Heart left ventricle (tissue), 13 donors: ENCODE results near the gene SS18.

Experiments used
- POLR2A ChIP-seq, 2 donors: fragments of 450-650 bp; IDR thresholded peaks; one replicate each; pipeline ENCODE4 v1.6.1; 2017; ENCODE audit warnings: antibody characterized with exemption in 2 of 2, mild to moderate bottlenecking in 2 of 2, moderate library complexity in 2 of 2
- TF ChIP-seq, protein P1 (sequence below), 12 donors: fragments of 200-600 bp; sonication (generic) in 4 of 12; IDR thresholded peaks; one replicate each; pipeline versions ENCODE4 v1.5.0 to v1.8.0; 2018 to 2022; ENCODE audit warnings: antibody characterized with exemption in 12 of 12, mild to moderate bottlenecking in 5 of 12
- donor health status: ischemic (EF 13 %, LVEDD 7.1; RV severe dilation, severe dysfunction).
- donor health status: DM: no; HTN: yes; CAD: no.
- donor health status: DM: no; HTN: no; CAD: no.
- donor health status: ischemic (EF 25% LVEDD 6.9; RV normal size, moderate dysfunction).
- donor health status: ischemic (EF 25% LVEDD 5.7; RV mildly dilated, moderate dysfunction).
- donor health status: ischemic (EF 35%, LVEDD 5.7; RV mildly dilated, moderate dysfunction).
- donor health status: nonischemic (EF 11% LVEDD 7.7; RV severe dilation, severe dysfunction).
- donor health status: DM: yes; HTN: yes; CAD: no.
- donor health status: PGD.
- donor health status: ischemic (EF 29% LVEDD 5.4; RV normal size, mild dysfunction).
- donor health status: nonischemic (EF 23%, LVEDD 6.1; RV moderate dilation, normal function).

DNA sequence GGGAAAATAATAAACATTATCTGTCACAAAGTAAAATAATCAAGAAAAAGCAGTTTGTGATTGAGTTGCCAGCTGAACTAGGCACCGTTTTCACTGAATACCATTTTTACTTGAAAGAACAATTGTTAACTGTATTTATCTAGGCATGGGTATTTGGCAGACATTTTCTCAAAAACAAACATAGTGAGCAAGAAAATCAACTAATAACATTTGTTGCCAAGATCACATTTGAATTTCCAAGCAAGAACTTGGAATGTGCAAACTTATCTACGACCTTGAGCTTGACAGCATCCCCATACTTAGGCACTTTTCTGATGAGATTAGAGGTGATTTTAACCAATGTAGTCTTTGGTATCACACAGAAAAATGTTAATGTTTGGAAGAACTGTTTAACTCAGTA lies 16.7 kb downstream of the SS18 start:
- TF ChIP-seq, protein P1, sequence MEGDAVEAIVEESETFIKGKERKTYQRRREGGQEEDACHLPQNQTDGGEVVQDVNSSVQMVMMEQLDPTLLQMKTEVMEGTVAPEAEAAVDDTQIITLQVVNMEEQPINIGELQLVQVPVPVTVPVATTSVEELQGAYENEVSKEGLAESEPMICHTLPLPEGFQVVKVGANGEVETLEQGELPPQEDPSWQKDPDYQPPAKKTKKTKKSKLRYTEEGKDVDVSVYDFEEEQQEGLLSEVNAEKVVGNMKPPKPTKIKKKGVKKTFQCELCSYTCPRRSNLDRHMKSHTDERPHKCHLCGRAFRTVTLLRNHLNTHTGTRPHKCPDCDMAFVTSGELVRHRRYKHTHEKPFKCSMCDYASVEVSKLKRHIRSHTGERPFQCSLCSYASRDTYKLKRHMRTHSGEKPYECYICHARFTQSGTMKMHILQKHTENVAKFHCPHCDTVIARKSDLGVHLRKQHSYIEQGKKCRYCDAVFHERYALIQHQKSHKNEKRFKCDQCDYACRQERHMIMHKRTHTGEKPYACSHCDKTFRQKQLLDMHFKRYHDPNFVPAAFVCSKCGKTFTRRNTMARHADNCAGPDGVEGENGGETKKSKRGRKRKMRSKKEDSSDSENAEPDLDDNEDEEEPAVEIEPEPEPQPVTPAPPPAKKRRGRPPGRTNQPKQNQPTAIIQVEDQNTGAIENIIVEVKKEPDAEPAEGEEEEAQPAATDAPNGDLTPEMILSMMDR (IDR thresholded peaks at IDR 0.05): no peak
- TF ChIP-seq POLR2A (IDR thresholded peaks at IDR 0.05): no peak
